Jurkat, Clone E6-1 (cell line): ENCODE measurements around the gene OAF.

ENCODE experiments used
- DNase-seq: peaks from one replicate; pipeline ENCODE4 v3.0.0-alpha.2; 2011; ENCODE audit warnings: low read depth, low spot score
- H3K4me3 ChIP-seq: 2 replicates; pipeline ENCODE4 v1.5.1; 2011; ENCODE audit warnings: mild to moderate bottlenecking, low read length, control low read depth, moderate library complexity

Gene OAF

GRCh38 chr11:120182790-120183491, 27.9 kb upstream of the OAF start:
- no peak overlapping the region for H3K4me3 ChIP-seq
- DNase-seq: no peak

GRCh38 chr11:120183701-120184141, 27.1 kb upstream of the OAF start:
- DNase-seq: no peak
- H3K4me3 ChIP-seq: no peak overlapping the region

GRCh38 chr11:120184371-120184945, 26.4 kb upstream of the OAF start:
- no peak for DNase-seq
- H3K4me3 ChIP-seq: no peak overlapping the region

GRCh38 chr11:120184946-120185705, 25.7 kb upstream of the OAF start:
- no peak overlapping the region for H3K4me3 ChIP-seq
- no peak for DNase-seq

GRCh38 chr11:120185706-120186455, 25.0 kb upstream of the OAF start:
- no peak for DNase-seq
- no peak overlapping the region for H3K4me3 ChIP-seq

- no peak for DNase-seq
- H3K4me3 ChIP-seq: no peak overlapping the region
Observed at GRCh38 chr11:120186456-120186773, 24.4 kb upstream of the OAF start.

- H3K4me3 ChIP-seq: no peak overlapping the region
- no peak for DNase-seq
Observed at GRCh38 chr11:120186774-120187591, 23.8 kb upstream of the OAF start.

- no peak overlapping the region for H3K4me3 ChIP-seq
- no peak for DNase-seq
Observed at GRCh38 chr11:120188371-120188770, 22.5 kb upstream of the OAF start.

GRCh38 chr11:120188811-120189455, 21.9 kb upstream of the OAF start:
- DNase-seq: no peak
- no peak overlapping the region for H3K4me3 ChIP-seq

- no peak for DNase-seq
- no peak overlapping the region for H3K4me3 ChIP-seq
Observed at GRCh38 chr11:120191058-120191457, 19.8 kb upstream of the OAF start.

GRCh38 chr11:120192831-120193625, 17.8 kb upstream of the OAF start:
- no peak for DNase-seq
- H3K4me3 ChIP-seq: no peak overlapping the region

GRCh38 chr11:120194166-120194565, 16.7 kb upstream of the OAF start:
- H3K4me3 ChIP-seq: no peak overlapping the region
- DNase-seq: no peak

- no peak for DNase-seq
- H3K4me3 ChIP-seq: no peak overlapping the region
Observed at GRCh38 chr11:120195601-120196320, 15.1 kb upstream of the OAF start.

- no peak for DNase-seq
- no peak overlapping the region for H3K4me3 ChIP-seq
Observed at GRCh38 chr11:120196826-120197225, 14.0 kb upstream of the OAF start.

- no peak for DNase-seq
- H3K4me3 ChIP-seq: no peak overlapping the region
Observed at GRCh38 chr11:120197251-120197891, 13.5 kb upstream of the OAF start.

- no peak overlapping the region for H3K4me3 ChIP-seq
- no peak for DNase-seq
Observed at GRCh38 chr11:120197977-120198376, 12.9 kb upstream of the OAF start.

- DNase-seq: no peak
- no peak overlapping the region for H3K4me3 ChIP-seq
Observed at GRCh38 chr11:120198403-120198786, 12.4 kb upstream of the OAF start.
